Measurements from ENCODE around the gene GRP. TPM values are rescaled to one million over a fixed set of nuclear protein-coding genes. Genes with fewer than 3 reads are reported as not detected.

GRP gene
- total RNA-seq, 1 donor from 2014 or later = 1.2 TPM

- Mint-ChIP-seq H3K36me3 (no peaks in the 10 kb centered on the region), H3K27ac (no peak overlapping the region), H3K4me3 (peak overlapping the region; percentile 4), H3K9me3 (no peaks in the 10 kb centered on the region), H3K4me1 (ENCODE audit: unreplicated experiment) (peaks cover 17% of the 10 kb centered on the region), H3K27me3 (peaks cover 98% of the 10 kb centered on the region)
- no peak for TF ChIP-seq CTCF (conservative IDR thresholded peaks at IDR 0.05)
- DNase-seq (ENCODE audit: extremely low spot score, unreplicated experiment) = no peak
Observed at GRCh38 chr18:59266459-59266858, 46.5 kb downstream of the GRP start.

GRCh38 chr18:59266886-59267502 is 47.0 kb downstream of the GRP start:
- no peak for DNase-seq (ENCODE audit: extremely low spot score, unreplicated experiment)
- H3K27ac Mint-ChIP-seq = no peak overlapping the region
- TF ChIP-seq CTCF (conservative IDR thresholded peaks at IDR 0.05) = no peak
- H3K27me3 Mint-ChIP-seq = peaks cover 98% of the 10 kb centered on the region
- H3K4me1 Mint-ChIP-seq (ENCODE audit: unreplicated experiment) = peaks cover 17% of the 10 kb centered on the region
- no peaks in the 10 kb centered on the region for H3K9me3 Mint-ChIP-seq
- peak overlapping the region; percentile 78 for H3K4me3 Mint-ChIP-seq
- H3K36me3 Mint-ChIP-seq = no peaks in the 10 kb centered on the region

- no peak for DNase-seq (ENCODE audit: extremely low spot score, unreplicated experiment)
- peak overlapping the region; percentile 78 for H3K4me3 Mint-ChIP-seq
- no peak for TF ChIP-seq CTCF (conservative IDR thresholded peaks at IDR 0.05)
Observed at GRCh38 chr18:59267503-59268126, 47.7 kb downstream of the GRP start.

GRCh38 chr18:59268127-59268720 is 48.3 kb downstream of the GRP start:
- Mint-ChIP-seq H3K27me3 (peaks cover 90% of the 10 kb centered on the region), H3K4me3 (peak overlapping the region; percentile 78), H3K36me3 (no peaks in the 10 kb centered on the region), H3K4me1 (ENCODE audit: unreplicated experiment) (peaks cover 17% of the 10 kb centered on the region), H3K9me3 (no peaks in the 10 kb centered on the region), H3K27ac (no peak overlapping the region)
- no peak for TF ChIP-seq CTCF (conservative IDR thresholded peaks at IDR 0.05)
- DNase-seq (ENCODE audit: extremely low spot score, unreplicated experiment) = no peak

More at GRCh38 chr18:59267503-59268126, 47.7 kb downstream of the GRP start:
- H3K27ac Mint-ChIP-seq = no peak overlapping the region
- H3K36me3 Mint-ChIP-seq = no peaks in the 10 kb centered on the region
- no peaks in the 10 kb centered on the region for H3K9me3 Mint-ChIP-seq
- H3K27me3 Mint-ChIP-seq = peaks cover 96% of the 10 kb centered on the region
- peaks cover 17% of the 10 kb centered on the region for H3K4me1 Mint-ChIP-seq (ENCODE audit: unreplicated experiment)

- no peaks in the 10 kb centered on the region for H3K9me3 Mint-ChIP-seq
- peak; percentile 33 for TF ChIP-seq CTCF (conservative IDR thresholded peaks at IDR 0.05)
- H3K36me3 Mint-ChIP-seq = no peaks in the 10 kb centered on the region
- peaks cover 89% of the 10 kb centered on the region for H3K27me3 Mint-ChIP-seq
- DNase-seq (ENCODE audit: extremely low spot score, unreplicated experiment) = peak; percentile 82
- peak overlapping the region; percentile 78 for H3K4me3 Mint-ChIP-seq
- H3K27ac Mint-ChIP-seq = no peak overlapping the region
- peaks cover 15% of the 10 kb centered on the region for H3K4me1 Mint-ChIP-seq (ENCODE audit: unreplicated experiment)
Observed at GRCh38 chr18:59268721-59269562, 49.0 kb downstream of the GRP start.
